Right lobe of liver (tissue), 6 donors: ENCODE results near the gene ADARB2. TPM values are rescaled to one million over a fixed set of nuclear protein-coding genes. Genes with fewer than 3 reads are reported as not detected.

Experiments
- ATAC-seq, 4 donors: fragments of 200-7000 bp; cut with Tn5 transposase; one replicate each; pipeline ENCODE4 v1.9.1; 2020; ENCODE audit warnings: mild to moderate bottlenecking in 4 of 4, moderate library complexity in 4 of 4
- DNase-seq, 3 donors: peaks; one replicate each; pipeline ENCODE4 v3.0.0-alpha.2; 2020
- H3K27ac ChIP-seq, 3 donors: fragments of 200-600 bp; one replicate each; pipeline ENCODE4 v1.8.0; 2022
- H3K27me3 ChIP-seq, 2 donors: fragments of 200-600 bp; one replicate each; pipeline ENCODE4 v1.8.0; 2022
- H3K36me3 ChIP-seq, 4 donors: fragments of 200-600 bp; sonication (generic) in 1 of 4; one replicate each; pipeline versions ENCODE4 v1.5.1 to v1.8.0; 2017 to 2022; ENCODE audit warnings: control low read depth in 1 of 4
- H3K4me1 ChIP-seq, 4 donors: fragments of 200-600 bp; sonication (generic) in 1 of 4; one replicate each; pipeline versions ENCODE4 v1.5.1 to v1.8.0; 2017 to 2022; ENCODE audit warnings: control low read depth in 1 of 4
- H3K4me3 ChIP-seq, 3 donors: fragments of 200-600 bp; one replicate each; pipeline ENCODE4 v1.8.0; 2022
- H3K9me3 ChIP-seq, 4 donors: fragments of 200-600 bp; sonication (generic) in 1 of 4; one replicate each; pipeline versions ENCODE4 v1.5.1 to v1.8.0; 2017 to 2022; ENCODE audit warnings: control low read depth in 1 of 4
- POLR2A ChIP-seq: fragments of 450-650 bp; IDR thresholded peaks from one replicate; pipeline ENCODE4 v1.6.1; 2017; ENCODE audit warnings: antibody characterized with exemption, mild to moderate bottlenecking
- WGBS: methylation state at CpG from one replicate; pipeline ENCODE4 v1.1.6; 2018; ENCODE audit warnings: low coverage, low lambda C conversion rate; ENCODE audit not compliant: insufficient coverage; ENCODE audit errors: missing lambda C conversion rate; 5-methylcytosine and 5-hydroxymethylcytosine counted together
- intact Hi-C, 2 donors: fragments of 100-400 bp; cut with DNase I; formaldehyde crosslinking; loops; one replicate each; pipeline versions ENCODE4 v1.11.2 to v1.14.1; 2022
- total RNA-seq, 6 experiments: library from RNA; depleted of rRNA in 2 of 6; stranded (reverse); fragments of >200 nt in 2 of 6; fragmentation: NEBNext Ultra II Directional in 3 of 6; extraction: Animal tissue kit (Norgen Biotek cat#: 25700) in 3 of 6; gene quantifications; one replicate each; pipeline versions ENCODE4 v1.1.0 to v1.2.4, GENCODE V29; 2016 to 2023
- TF ChIP-seq, protein P1 (sequence below), 4 donors: fragments of 200-600 bp in 3 of 4; fragments of 450-650 bp in 1 of 4; IDR thresholded peaks; one replicate each; pipeline versions ENCODE4 v1.5.1 to v1.8.0; 2016 to 2022; ENCODE audit warnings: antibody characterized with exemption in 4 of 4, mild to moderate bottlenecking in 2 of 4
- donor health status: DM: no; HTN: yes; CAD: no.
- donor health status: DM: no; HTN: no; CAD: no.
- donor health status: DM: no; HTN: no; CAD: no.
- donor health status: DM: no; HTN: yes; CAD: no.
- donor health status: DM: no; HTN: yes; CAD: no.

The ADARB2 gene
- total RNA-seq, 6 experiments from 2014 or later = 0.07 to 0.68 (median 0.42) TPM

- intact Hi-C loops = no loop called here
- no peak for DNase-seq
- peaks cover 0 to 13% (median 0%) of the 10 kb centered on the region in 4 donors for H3K4me1 ChIP-seq
- 2% methylated on average over 20 of the region's 43 CpGs for WGBS
- H3K27me3 ChIP-seq = peaks cover 0 to 3% of the 10 kb centered on the region in 2 donors
- H3K36me3 ChIP-seq = no peaks in the 10 kb centered on the region
- H3K9me3 ChIP-seq = no peaks in the 10 kb centered on the region
- TF ChIP-seq POLR2A = no peak
- TF ChIP-seq, protein P1, sequence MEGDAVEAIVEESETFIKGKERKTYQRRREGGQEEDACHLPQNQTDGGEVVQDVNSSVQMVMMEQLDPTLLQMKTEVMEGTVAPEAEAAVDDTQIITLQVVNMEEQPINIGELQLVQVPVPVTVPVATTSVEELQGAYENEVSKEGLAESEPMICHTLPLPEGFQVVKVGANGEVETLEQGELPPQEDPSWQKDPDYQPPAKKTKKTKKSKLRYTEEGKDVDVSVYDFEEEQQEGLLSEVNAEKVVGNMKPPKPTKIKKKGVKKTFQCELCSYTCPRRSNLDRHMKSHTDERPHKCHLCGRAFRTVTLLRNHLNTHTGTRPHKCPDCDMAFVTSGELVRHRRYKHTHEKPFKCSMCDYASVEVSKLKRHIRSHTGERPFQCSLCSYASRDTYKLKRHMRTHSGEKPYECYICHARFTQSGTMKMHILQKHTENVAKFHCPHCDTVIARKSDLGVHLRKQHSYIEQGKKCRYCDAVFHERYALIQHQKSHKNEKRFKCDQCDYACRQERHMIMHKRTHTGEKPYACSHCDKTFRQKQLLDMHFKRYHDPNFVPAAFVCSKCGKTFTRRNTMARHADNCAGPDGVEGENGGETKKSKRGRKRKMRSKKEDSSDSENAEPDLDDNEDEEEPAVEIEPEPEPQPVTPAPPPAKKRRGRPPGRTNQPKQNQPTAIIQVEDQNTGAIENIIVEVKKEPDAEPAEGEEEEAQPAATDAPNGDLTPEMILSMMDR (IDR thresholded peaks at IDR 0.05) = no peak
- no peak overlapping the region for H3K27ac ChIP-seq
- H3K4me3 ChIP-seq = no peak overlapping the region
- no peak for ATAC-seq
Observed at GRCh38 chr10:1736144-1736971, 967 bp downstream of the ADARB2 start.

- intact Hi-C loops = no loop called here
Observed at GRCh38 chr10:1735562-1735961, 1.8 kb downstream of the ADARB2 start.

DNA sequence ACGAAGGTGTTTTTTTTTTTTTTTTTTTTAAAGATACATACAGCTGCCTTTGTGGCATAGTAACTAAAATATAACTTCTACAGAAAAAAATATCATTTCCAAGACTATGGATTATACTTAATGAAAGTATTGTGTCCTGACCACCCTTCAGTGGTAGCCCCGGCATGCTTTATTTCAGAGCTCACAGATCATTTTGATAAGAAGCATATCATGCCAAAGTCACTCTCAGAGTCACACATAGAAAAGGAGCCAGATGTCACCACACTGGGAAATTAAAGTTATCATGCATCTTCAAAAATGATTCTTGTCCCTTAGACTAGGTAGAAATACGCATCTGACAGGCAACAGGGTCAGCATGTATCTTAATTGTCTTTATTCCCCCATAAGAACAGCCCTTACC lies 3.0 kb downstream of the ADARB2 start:
- Histone ChIP-seq H3K27me3 (peaks cover 0 to 3% of the 10 kb centered on the region in 2 donors), H3K36me3 (no peaks in the 10 kb centered on the region), H3K4me3 (no peak overlapping the region), H3K9me3 (no peaks in the 10 kb centered on the region), H3K4me1 (peaks cover 0 to 13% (median 0%) of the 10 kb centered on the region in 4 donors), H3K27ac (no peak overlapping the region)
- no peak for DNase-seq
- TF ChIP-seq, protein P1 (IDR thresholded peaks at IDR 0.05) = no peak
- TF ChIP-seq POLR2A = no peak
- WGBS = 29% methylated on average over 3 of the region's 3 CpGs
- ATAC-seq = no peak
- intact Hi-C loops = no loop called here

More at GRCh38 chr10:1735562-1735961, 1.8 kb downstream of the ADARB2 start:
- H3K4me3 ChIP-seq = no peak overlapping the region
- DNase-seq (no peak), ATAC-seq (no peak)
- peaks cover 0 to 13% (median 0%) of the 10 kb centered on the region in 4 donors for H3K4me1 ChIP-seq
- 28% methylated on average over 8 of the region's 8 CpGs for WGBS
- TF ChIP-seq, protein P1 (IDR thresholded peaks at IDR 0.05) = no peak
- no peak for TF ChIP-seq POLR2A
- H3K36me3 ChIP-seq = no peaks in the 10 kb centered on the region
- no peaks in the 10 kb centered on the region for H3K9me3 ChIP-seq
- peaks cover 0 to 3% of the 10 kb centered on the region in 2 donors for H3K27me3 ChIP-seq
- no peak overlapping the region for H3K27ac ChIP-seq

DNA sequence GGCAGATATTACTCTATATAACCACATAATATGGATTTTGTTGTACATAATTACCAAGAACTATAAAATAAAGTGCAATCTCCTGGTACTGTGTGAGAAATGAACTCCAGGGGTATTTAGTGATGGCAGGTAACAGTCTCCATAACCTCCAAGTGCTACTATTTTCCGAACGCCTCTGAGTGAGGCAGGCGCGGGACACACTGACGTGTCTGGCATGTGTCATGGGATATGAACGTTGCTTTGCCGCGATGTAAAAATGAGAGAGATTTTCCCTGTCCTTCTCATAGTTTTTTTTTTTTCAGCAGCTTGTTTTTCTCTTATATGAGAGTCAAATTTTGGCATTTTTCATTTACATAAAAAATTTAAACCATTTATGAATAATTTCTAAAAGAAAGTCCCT lies 3.6 kb downstream of the ADARB2 start:
- Histone ChIP-seq H3K4me1 (peaks cover 0 to 13% (median 0%) of the 10 kb centered on the region in 4 donors), H3K36me3 (no peaks in the 10 kb centered on the region), H3K9me3 (no peaks in the 10 kb centered on the region), H3K4me3 (no peak overlapping the region), H3K27ac (no peak overlapping the region), H3K27me3 (peaks cover 0 to 3% of the 10 kb centered on the region in 2 donors)
- WGBS = 64% methylated on average over 8 of the region's 8 CpGs
- intact Hi-C loops = no loop called here
- no peak for ATAC-seq
- DNase-seq = no peak
- TF ChIP-seq, protein P1 (IDR thresholded peaks at IDR 0.05) = no peak
- TF ChIP-seq POLR2A = no peak
